WTC11 (cell line): ENCODE data around the gene CTSA. TPM values are rescaled to one million over a fixed set of nuclear protein-coding genes. Genes with fewer than 3 reads are reported as not detected.

ENCODE experiments used
- ATAC-seq: fragments of 200-7000 bp; cut with Tn5 transposase; 2 replicates; pipeline ENCODE4 v1.10.0; 2021; ENCODE audit warnings: mild to moderate bottlenecking, moderate library complexity
- CTCF ChIA-PET: fragments of 300-600 bp; sonication (Branson Sonifier 250); formaldehyde crosslinking; loops from one replicate; lab custom pipeline; 2021; ENCODE audit warnings: antibody characterized with exemption; lab: Charles Lee
- POLR2A ChIA-PET: fragments of 350-600 bp; sonication (Branson Sonifier 250); formaldehyde crosslinking; loops from one replicate; lab custom pipeline; 2021; ENCODE audit warnings: antibody characterized with exemption; lab: Charles Lee
- DNase-seq: peaks from one replicate; pipeline ENCODE4 v3.0.0; 2021; ENCODE audit warnings: low spot score
- H3K27ac Mint-ChIP-seq: 2 replicates; pipeline ENCODE4 v1.8.0; 2021; ENCODE audit warnings: mixed read lengths
- H3K27me3 Mint-ChIP-seq: 2 replicates; pipeline ENCODE4 v1.8.0; 2021; ENCODE audit warnings: low read depth, mild to moderate bottlenecking, moderate library complexity, mixed read lengths
- H3K36me3 Mint-ChIP-seq: 2 replicates; pipeline ENCODE4 v1.8.0; 2021; ENCODE audit warnings: mixed read lengths
- H3K4me1 Mint-ChIP-seq: 2 replicates; pipeline ENCODE4 v1.8.0; 2022; ENCODE audit warnings: mixed read lengths
- H3K4me3 Mint-ChIP-seq: 2 replicates; pipeline ENCODE4 v1.8.0; 2021; ENCODE audit warnings: mild to moderate bottlenecking, moderate library complexity, mixed read lengths
- H3K9me3 Mint-ChIP-seq: 2 replicates; pipeline ENCODE4 v1.8.0; 2021; ENCODE audit warnings: mixed read lengths
- ARID4B ChIP-seq: sonication (generic); formaldehyde crosslinking; IDR thresholded peaks from 2 replicates; pipeline ENCODE4 v1.8.0; 2023; ENCODE audit warnings: missing genetic modification reagents, mild to moderate bottlenecking, borderline replicate concordance
- GABPB1 ChIP-seq: sonication (generic); formaldehyde crosslinking; IDR thresholded peaks from 2 replicates; pipeline ENCODE4 v1.8.1; 2023; ENCODE audit warnings: mild to moderate bottlenecking, missing genetic modification reagents
- SMAD3 ChIP-seq: sonication (generic); formaldehyde crosslinking; IDR thresholded peaks from 2 replicates; pipeline ENCODE4 v1.8.0; 2022; ENCODE audit warnings: missing genetic modification reagents, mild to moderate bottlenecking, borderline replicate concordance
- SMAD4 ChIP-seq: sonication (generic); formaldehyde crosslinking; IDR thresholded peaks from 2 replicates; pipeline ENCODE4 v1.8.0; 2022; ENCODE audit warnings: mild to moderate bottlenecking, missing genetic modification reagents
- USF1 ChIP-seq: sonication (generic); formaldehyde crosslinking; IDR thresholded peaks from 2 replicates; pipeline ENCODE4 v1.8.0; 2022; ENCODE audit warnings: mild to moderate bottlenecking, missing genetic modification reagents
- ZMAT4 ChIP-seq: fragments of 250-450 bp; sonication (Bioruptor Pico); IDR thresholded peaks from 2 replicates; pipeline ENCODE4 v1.9.0; 2021; ENCODE audit warnings: mild to moderate bottlenecking
- ZNF425 ChIP-seq: fragments of 250-450 bp; sonication (Bioruptor Pico); conservative IDR thresholded peaks from 2 replicates; pipeline ENCODE4 v1.9.0; 2021; ENCODE audit warnings: mild to moderate bottlenecking
- ZNF532 ChIP-seq: fragments of 250-450 bp; sonication (Bioruptor Pico); IDR thresholded peaks from 2 replicates; pipeline ENCODE4 v1.9.0; 2021; ENCODE audit warnings: mild to moderate bottlenecking, borderline replicate concordance
- total RNA-seq: library from RNA; stranded (reverse); gene quantifications from 3 replicates; pipeline ENCODE4 v1.2.3, GENCODE V29; 2021

CTSA gene
- total RNA-seq, 1 experiment from 2014 or later: 48.3 TPM

- TF ChIP-seq ZNF425 (CRISPR knock-in tag) (no peak), SMAD4 (no peak), ZMAT4 (CRISPR knock-in tag) (no peak), SMAD3 (no peak)
Measured at GRCh38 chr20:45918779-45919537, 27.8 kb downstream of the CTSA start (continued).

- Mint-ChIP-seq H3K9me3 (no peaks in the 10 kb centered on the region), H3K36me3 (no peaks in the 10 kb centered on the region), H3K27ac (no peak overlapping the region), H3K4me3 (no peak overlapping the region), H3K4me1 (peaks cover 7% of the 10 kb centered on the region; the same call in 1 of the 2 replicates), H3K27me3 (0 out of 2 replicates have a peak, but pooled peaks cover 3% of the 10 kb centered on the region)
- CTCF ChIA-PET: interaction anchor here (0.6 to 3.0 kb wide), 6 partner anchors 14 to 92 kb away, joined by 3 to 13 read pairs (median 5); no protein-coding TSS in a partner anchor
- DNase-seq (no peak), ATAC-seq (no peak)
- TF ChIP-seq USF1 (CRISPR knock-in tag) (no peak), ARID4B (CRISPR knock-in tag) (no peak)
- POLR2A ChIA-PET: interaction anchor here (0.6 to 1.2 kb wide), 4 partner anchors 9 to 54 kb away, joined by 3 to 8 read pairs (median 3); partner anchors contain the start of gene PCIF1
Measured at GRCh38 chr20:45919542-45920399, 28.6 kb downstream of the CTSA start.

- POLR2A ChIA-PET: interaction anchor here (0.6 to 1.2 kb wide), 2 partner anchors 13 to 55 kb away, joined by 3 to 8 read pairs; partner anchors contain the start of gene PCIF1
- no peak; the same call in 1 of the 2 replicates for ATAC-seq
- no peak overlapping the region for H3K27ac Mint-ChIP-seq
- H3K9me3 Mint-ChIP-seq: no peaks in the 10 kb centered on the region
- CTCF ChIA-PET: interaction anchor here (0.7 to 3.0 kb wide), 6 partner anchors 8 to 97 kb away, joined by 3 to 13 read pairs (median 5); no protein-coding TSS in a partner anchor
- no peak for DNase-seq
- no peaks in the 10 kb centered on the region for H3K36me3 Mint-ChIP-seq
- TF ChIP-seq GABPB1 (CRISPR knock-in tag) (peak; percentile 83), ZNF532 (CRISPR knock-in tag) (no peak)
- 0 out of 2 replicates have a peak, but pooled peaks cover 3% of the 10 kb centered on the region for H3K27me3 Mint-ChIP-seq
- no peak overlapping the region for H3K4me3 Mint-ChIP-seq
- H3K4me1 Mint-ChIP-seq: peaks cover 7% of the 10 kb centered on the region; the same call in 1 of the 2 replicates
Measured at GRCh38 chr20:45920462-45921336, 29.6 kb downstream of the CTSA start.
